ENCODE data around the gene DCP1A. TPM values are rescaled to one million over a fixed set of nuclear protein-coding genes. Genes with fewer than 3 reads are reported as not detected.

Gene DCP1A
- total and polyA plus RNA-seq, 9 of the 15 experiments (the other 6 are each of a cell fraction or from before 2014, with no cell fraction given): 6.6 to 33.7 (median 13.3) TPM

DNA sequence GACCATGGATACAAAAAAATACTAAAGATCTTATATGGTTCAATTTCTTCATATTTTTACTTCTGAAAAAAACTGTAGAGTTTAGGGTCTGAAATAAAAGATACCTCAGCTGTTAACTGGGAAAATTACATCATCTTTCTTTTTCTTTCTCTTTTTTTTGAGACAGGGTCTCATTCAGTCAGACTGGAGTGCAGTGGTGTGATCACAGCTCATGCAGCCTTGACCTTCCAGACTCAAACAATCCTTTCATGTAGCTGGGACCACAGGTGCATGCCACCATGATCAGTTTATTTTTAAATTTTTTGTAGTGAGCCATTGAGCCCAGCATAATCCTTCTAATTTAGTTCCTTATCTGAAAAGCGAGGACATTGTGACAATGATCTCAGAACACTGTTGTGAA lies 51.9 kb downstream of the DCP1A start:
- Histone ChIP-seq H3K4me3 (no peak overlapping the region), H2AFZ (ENCODE audit: low read depth, low read length) (no peak overlapping the region), H3K9me1 (ENCODE audit: control insufficient read depth, insufficient read depth, low read length) (no peaks in the 10 kb centered on the region), H3K27ac (ENCODE audit: extremely low read depth, low read depth, low read length) (no peak overlapping the region), H3K9ac (ENCODE audit: insufficient read depth in 1 of 2, low read depth in 2 of 2, low read length in 2 of 2) (no peak overlapping the region), H3K9me3 (replicated peaks; ENCODE audit: control insufficient read depth, insufficient read depth, low read depth, low read length) (no peaks in the 10 kb centered on the region), H3K27me3 (ENCODE audit: control insufficient read depth in 2 of 2, insufficient read depth in 2 of 2, low read length in 2 of 2) (no peaks in the 10 kb centered on the region), H3K36me3 (ENCODE audit: control insufficient read depth, insufficient read depth, low read length) (peaks cover 35% of the 10 kb centered on the region), H3K4me2 (ENCODE audit: insufficient read depth, low read length) (no peak overlapping the region), H4K20me1 (replicated peaks; ENCODE audit: control insufficient read depth, insufficient read depth, low read length) (no peaks in the 10 kb centered on the region), H3K4me1 (replicated peaks in 1 of 2; ENCODE audit: control insufficient read depth in 2 of 2, insufficient read depth in 2 of 2, low read length in 2 of 2) (no peaks in the 10 kb centered on the region), H3K79me2 (ENCODE audit: control insufficient read depth, insufficient read depth, low read length) (no peaks in the 10 kb centered on the region)
- intact Hi-C loops (cut with micrococcal nuclease): loop anchor here (5.0 to 10.0 kb wide), 2 partner anchors 77 to 419 kb away; no protein-coding TSS in a partner anchor
- TF ChIP-seq JUN (IDR thresholded peaks at IDR 0.05; ENCODE audit: borderline replicate concordance, low read depth, low read length) (no peak), JUN (CRISPR knock-in tag; IDR thresholded peaks at IDR 0.05; ENCODE audit: borderline replicate concordance) (no peak), ZNF12 (CRISPR knock-in tag; IDR thresholded peaks at IDR 0.05) (no peak), GATAD2A (IDR thresholded peaks at IDR 0.05) (no peak), U2AF2 (optimal IDR thresholded peaks at IDR 0.05; ENCODE audit: low read depth, low read length) (no peak), ZNF165 (CRISPR knock-in tag; IDR thresholded peaks at IDR 0.05; ENCODE audit: borderline replicate concordance) (no peak), DMBX1 (CRISPR knock-in tag; IDR thresholded peaks at IDR 0.05; ENCODE audit: borderline replicate concordance) (no peak)
- TF ChIP-seq, protein P1, sequence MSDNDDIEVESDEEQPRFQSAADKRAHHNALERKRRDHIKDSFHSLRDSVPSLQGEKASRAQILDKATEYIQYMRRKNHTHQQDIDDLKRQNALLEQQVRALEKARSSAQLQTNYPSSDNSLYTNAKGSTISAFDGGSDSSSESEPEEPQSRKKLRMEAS (CRISPR knock-in tag; IDR thresholded peaks at IDR 0.05): no peak
- TF ChIP-seq, protein P2, sequence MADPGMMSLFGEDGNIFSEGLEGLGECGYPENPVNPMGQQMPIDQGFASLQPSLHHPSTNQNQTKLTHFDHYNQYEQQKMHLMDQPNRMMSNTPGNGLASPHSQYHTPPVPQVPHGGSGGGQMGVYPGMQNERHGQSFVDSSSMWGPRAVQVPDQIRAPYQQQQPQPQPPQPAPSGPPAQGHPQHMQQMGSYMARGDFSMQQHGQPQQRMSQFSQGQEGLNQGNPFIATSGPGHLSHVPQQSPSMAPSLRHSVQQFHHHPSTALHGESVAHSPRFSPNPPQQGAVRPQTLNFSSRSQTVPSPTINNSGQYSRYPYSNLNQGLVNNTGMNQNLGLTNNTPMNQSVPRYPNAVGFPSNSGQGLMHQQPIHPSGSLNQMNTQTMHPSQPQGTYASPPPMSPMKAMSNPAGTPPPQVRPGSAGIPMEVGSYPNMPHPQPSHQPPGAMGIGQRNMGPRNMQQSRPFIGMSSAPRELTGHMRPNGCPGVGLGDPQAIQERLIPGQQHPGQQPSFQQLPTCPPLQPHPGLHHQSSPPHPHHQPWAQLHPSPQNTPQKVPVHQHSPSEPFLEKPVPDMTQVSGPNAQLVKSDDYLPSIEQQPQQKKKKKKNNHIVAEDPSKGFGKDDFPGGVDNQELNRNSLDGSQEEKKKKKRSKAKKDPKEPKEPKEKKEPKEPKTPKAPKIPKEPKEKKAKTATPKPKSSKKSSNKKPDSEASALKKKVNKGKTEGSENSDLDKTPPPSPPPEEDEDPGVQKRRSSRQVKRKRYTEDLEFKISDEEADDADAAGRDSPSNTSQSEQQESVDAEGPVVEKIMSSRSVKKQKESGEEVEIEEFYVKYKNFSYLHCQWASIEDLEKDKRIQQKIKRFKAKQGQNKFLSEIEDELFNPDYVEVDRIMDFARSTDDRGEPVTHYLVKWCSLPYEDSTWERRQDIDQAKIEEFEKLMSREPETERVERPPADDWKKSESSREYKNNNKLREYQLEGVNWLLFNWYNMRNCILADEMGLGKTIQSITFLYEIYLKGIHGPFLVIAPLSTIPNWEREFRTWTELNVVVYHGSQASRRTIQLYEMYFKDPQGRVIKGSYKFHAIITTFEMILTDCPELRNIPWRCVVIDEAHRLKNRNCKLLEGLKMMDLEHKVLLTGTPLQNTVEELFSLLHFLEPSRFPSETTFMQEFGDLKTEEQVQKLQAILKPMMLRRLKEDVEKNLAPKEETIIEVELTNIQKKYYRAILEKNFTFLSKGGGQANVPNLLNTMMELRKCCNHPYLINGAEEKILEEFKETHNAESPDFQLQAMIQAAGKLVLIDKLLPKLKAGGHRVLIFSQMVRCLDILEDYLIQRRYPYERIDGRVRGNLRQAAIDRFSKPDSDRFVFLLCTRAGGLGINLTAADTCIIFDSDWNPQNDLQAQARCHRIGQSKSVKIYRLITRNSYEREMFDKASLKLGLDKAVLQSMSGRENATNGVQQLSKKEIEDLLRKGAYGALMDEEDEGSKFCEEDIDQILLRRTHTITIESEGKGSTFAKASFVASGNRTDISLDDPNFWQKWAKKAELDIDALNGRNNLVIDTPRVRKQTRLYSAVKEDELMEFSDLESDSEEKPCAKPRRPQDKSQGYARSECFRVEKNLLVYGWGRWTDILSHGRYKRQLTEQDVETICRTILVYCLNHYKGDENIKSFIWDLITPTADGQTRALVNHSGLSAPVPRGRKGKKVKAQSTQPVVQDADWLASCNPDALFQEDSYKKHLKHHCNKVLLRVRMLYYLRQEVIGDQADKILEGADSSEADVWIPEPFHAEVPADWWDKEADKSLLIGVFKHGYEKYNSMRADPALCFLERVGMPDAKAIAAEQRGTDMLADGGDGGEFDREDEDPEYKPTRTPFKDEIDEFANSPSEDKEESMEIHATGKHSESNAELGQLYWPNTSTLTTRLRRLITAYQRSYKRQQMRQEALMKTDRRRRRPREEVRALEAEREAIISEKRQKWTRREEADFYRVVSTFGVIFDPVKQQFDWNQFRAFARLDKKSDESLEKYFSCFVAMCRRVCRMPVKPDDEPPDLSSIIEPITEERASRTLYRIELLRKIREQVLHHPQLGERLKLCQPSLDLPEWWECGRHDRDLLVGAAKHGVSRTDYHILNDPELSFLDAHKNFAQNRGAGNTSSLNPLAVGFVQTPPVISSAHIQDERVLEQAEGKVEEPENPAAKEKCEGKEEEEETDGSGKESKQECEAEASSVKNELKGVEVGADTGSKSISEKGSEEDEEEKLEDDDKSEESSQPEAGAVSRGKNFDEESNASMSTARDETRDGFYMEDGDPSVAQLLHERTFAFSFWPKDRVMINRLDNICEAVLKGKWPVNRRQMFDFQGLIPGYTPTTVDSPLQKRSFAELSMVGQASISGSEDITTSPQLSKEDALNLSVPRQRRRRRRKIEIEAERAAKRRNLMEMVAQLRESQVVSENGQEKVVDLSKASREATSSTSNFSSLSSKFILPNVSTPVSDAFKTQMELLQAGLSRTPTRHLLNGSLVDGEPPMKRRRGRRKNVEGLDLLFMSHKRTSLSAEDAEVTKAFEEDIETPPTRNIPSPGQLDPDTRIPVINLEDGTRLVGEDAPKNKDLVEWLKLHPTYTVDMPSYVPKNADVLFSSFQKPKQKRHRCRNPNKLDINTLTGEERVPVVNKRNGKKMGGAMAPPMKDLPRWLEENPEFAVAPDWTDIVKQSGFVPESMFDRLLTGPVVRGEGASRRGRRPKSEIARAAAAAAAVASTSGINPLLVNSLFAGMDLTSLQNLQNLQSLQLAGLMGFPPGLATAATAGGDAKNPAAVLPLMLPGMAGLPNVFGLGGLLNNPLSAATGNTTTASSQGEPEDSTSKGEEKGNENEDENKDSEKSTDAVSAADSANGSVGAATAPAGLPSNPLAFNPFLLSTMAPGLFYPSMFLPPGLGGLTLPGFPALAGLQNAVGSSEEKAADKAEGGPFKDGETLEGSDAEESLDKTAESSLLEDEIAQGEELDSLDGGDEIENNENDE (IDR thresholded peaks at IDR 0.05; ENCODE audit: low read depth, low read length): no peak
- TF ChIP-seq, protein P3, sequence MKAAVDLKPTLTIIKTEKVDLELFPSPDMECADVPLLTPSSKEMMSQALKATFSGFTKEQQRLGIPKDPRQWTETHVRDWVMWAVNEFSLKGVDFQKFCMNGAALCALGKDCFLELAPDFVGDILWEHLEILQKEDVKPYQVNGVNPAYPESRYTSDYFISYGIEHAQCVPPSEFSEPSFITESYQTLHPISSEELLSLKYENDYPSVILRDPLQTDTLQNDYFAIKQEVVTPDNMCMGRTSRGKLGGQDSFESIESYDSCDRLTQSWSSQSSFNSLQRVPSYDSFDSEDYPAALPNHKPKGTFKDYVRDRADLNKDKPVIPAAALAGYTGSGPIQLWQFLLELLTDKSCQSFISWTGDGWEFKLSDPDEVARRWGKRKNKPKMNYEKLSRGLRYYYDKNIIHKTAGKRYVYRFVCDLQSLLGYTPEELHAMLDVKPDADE (conservative IDR thresholded peaks at IDR 0.05; ENCODE audit: control insufficient read depth, low read depth, low read length): no peak
- FAIRE-seq (no peak), DNase-seq (ENCODE audit: extremely low read depth in 1 of 4, low spot score in 3 of 4) (no peak), ATAC-seq (no peak)
- BruUV-seq (replicated peaks): no TSS peak
- 93% methylated on average over 1 of the region's 1 CpG for WGBS (ENCODE audit: insufficient coverage, low coverage, missing lambda C conversion rate)
- in situ Hi-C loops (cut with MboI): no loop called here
- ChIA-PET POLR2A (no interaction called here), CTCF (ENCODE audit: low intra/inter-chr PET ratio) (no interaction called here)

Data from K562 (cell line).